Activated CD8-positive, alpha-beta T cell treated with anti-CD3 and anti-CD28 coated beads, Interleukin-2, amount 10 ng/mL, durations not matched to agents 7 days and 5 days (primary cell): ENCODE data around the gene RC3H2. TPM values are rescaled to one million over a fixed set of nuclear protein-coding genes. Genes with fewer than 3 reads are reported as not detected.
"Not testable (repeated sequence)": the region's sequence is repeated elsewhere in the genome, so short reads cannot be mapped to it uniquely, and the experiment has no call there.

Experiments used
- ATAC-seq: fragments of 150-1000 bp; cut with Tn5 transposase; one replicate; pipeline ENCODE4 v1.10.0; 2021; ENCODE audit warnings: moderate library complexity
- CTCF ChIA-PET: fragments of 350-600 bp; sonication (Branson Sonifier 250); formaldehyde crosslinking; loops from one replicate; lab custom pipeline; 2021; ENCODE audit warnings: antibody characterized with exemption; lab: Charles Lee
- POLR2A ChIA-PET: fragments of 350-600 bp; sonication (Branson Sonifier 250); formaldehyde crosslinking; loops from one replicate; lab custom pipeline; 2021; ENCODE audit warnings: antibody characterized with exemption; lab: Charles Lee
- DNase-seq: peaks from one replicate; pipeline ENCODE4 v3.0.0-alpha.2; 2020
- H3K27ac Mint-ChIP-seq: one replicate; pipeline ENCODE4 v1.8.0; 2021; ENCODE audit warnings: mild to moderate bottlenecking, mixed read lengths
- H3K27me3 Mint-ChIP-seq: one replicate; pipeline ENCODE4 v1.8.0; 2021; ENCODE audit warnings: low read depth, mixed read lengths
- H3K36me3 Mint-ChIP-seq: one replicate; pipeline ENCODE4 v1.8.0; 2021; ENCODE audit warnings: low read depth, mixed read lengths
- H3K4me1 Mint-ChIP-seq: one replicate; pipeline ENCODE4 v1.8.0; 2021; ENCODE audit warnings: low read depth, mixed read lengths
- H3K4me3 Mint-ChIP-seq: one replicate; pipeline ENCODE4 v1.8.0; 2021; ENCODE audit warnings: mild to moderate bottlenecking, mixed read lengths
- H3K9me3 Mint-ChIP-seq: one replicate; pipeline ENCODE4 v1.8.0; 2022; ENCODE audit warnings: mixed read lengths; ENCODE audit not compliant: insufficient read depth
- total RNA-seq, 2 experiments: library from RNA; stranded (reverse); gene quantifications; one replicate each; pipeline ENCODE4 v1.2.3, GENCODE V29; 2021

The RC3H2 gene
- total RNA-seq, 2 experiments from 2014 or later = 40.3 to 43.6 TPM

DNA sequence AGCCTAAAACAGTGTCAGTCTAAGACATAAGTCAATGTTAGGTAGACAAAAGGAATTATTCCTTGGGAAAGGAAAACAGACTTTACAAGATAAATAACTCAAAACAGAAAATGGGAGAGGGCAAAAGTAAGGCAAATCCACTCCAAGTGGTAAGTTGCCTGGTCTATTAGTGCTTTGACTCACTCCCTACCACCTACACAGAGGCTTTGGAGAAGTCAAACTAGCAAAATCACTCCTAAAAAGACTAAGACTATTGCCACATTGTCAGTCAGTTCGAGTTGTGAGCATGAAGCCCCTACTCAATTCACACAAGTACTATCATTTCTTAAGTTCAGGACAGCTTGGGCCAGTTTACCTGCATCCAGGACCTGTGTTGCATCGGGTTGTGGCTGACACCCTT is 13.2 kb upstream of the RC3H2 start:
- Mint-ChIP-seq H3K9me3 (no peaks in the 10 kb centered on the region), H3K4me1 (peaks cover 9% of the 10 kb centered on the region), H3K4me3 (no peak overlapping the region), H3K27ac (no peak overlapping the region), H3K27me3 (no peaks in the 10 kb centered on the region), H3K36me3 (peaks cover 20% of the 10 kb centered on the region)
- POLR2A ChIA-PET = no interaction called here
- CTCF ChIA-PET = no interaction called here
- DNase-seq (no peak), ATAC-seq (no peak)

DNA sequence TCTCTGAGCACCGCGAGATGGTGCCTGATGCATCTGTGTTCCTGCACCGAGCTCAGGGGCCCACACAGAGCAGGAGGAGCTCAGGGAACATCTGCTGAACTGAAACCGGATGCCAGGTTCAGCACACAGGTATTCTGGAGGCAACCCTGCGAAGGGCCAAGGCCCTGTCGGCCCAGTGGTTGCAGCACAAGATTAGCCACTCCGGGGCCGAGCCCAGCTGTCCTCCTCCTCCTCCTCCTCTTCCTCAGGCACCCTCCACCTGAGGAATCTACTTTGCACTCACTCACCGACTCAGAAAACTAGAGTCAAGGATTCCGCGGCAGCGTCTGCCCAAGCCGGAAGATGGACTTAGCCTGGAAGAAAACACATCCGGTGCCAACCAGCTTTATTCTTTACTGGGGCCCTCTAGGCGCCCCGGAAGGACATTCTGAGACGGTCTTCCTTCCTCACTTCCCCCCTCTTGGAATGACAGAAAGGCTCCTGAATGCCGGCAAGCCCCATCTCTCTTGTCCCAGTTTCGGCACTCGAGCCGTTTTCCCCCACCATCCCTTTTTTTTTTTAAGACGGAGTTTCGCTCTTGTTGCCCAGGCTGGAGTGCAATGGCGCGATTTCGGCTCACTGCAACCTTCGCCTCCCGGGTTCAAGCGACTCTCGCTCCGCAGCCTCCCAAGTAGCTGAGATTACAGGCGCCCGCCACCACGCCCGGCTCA is 8.0 kb upstream of the RC3H2 start, which contains the start of gene ZBTB6:
Gene ZBTB6 (minus strand): TSS at position 360 of the 710 bp plus-strand sequence. CDS start 1,251 bp downstream, outside the sequence.
- H3K9me3 Mint-ChIP-seq = no peaks in the 10 kb centered on the region
- DNase-seq (peak; percentile 81), ATAC-seq (peak; percentile 98)
- ChIA-PET CTCF (interaction anchor here (0.6 to 2.2 kb wide), 11 partner anchors 9 to 356 kb away, joined by 3 to 17 read pairs (median 6); partner anchors contain the start of genes RC3H2 and ZBTB26), POLR2A (interaction anchor here (0.5 to 3.8 kb wide), 14 partner anchors 8 to 426 kb away, joined by 3 to 46 read pairs (median 4); partner anchors contain the start of genes RABGAP1, RC3H2 and ZBTB26)
- peaks cover 37% of the 10 kb centered on the region for H3K36me3 Mint-ChIP-seq
- H3K4me1 Mint-ChIP-seq = peaks cover 31% of the 10 kb centered on the region
- H3K4me3 Mint-ChIP-seq = peak within 1 kb of the TSS; percentile 100
- peak within 1 kb of the TSS; percentile 100 for H3K27ac Mint-ChIP-seq
- H3K27me3 Mint-ChIP-seq = no peaks in the 10 kb centered on the region

DNA sequence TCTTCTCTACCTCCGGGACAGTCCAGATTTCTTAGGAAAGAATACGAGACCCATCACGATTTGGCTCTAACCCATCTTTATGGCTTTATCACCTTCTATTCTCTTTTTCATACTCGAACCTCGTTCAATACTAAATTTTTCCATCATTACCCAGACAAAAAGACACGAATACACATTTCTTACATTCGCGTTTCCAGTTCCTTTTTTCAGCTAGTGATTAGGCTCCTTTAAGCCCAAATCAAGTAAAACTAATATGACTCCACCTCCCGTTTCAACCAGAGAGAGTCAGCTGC is 7.5 kb upstream of the RC3H2 start:
- Mint-ChIP-seq H3K9me3 (no peaks in the 10 kb centered on the region), H3K36me3 (peaks cover 39% of the 10 kb centered on the region), H3K4me1 (peaks cover 31% of the 10 kb centered on the region), H3K4me3 (peak overlapping the region; percentile 100), H3K27ac (peak overlapping the region; percentile 100), H3K27me3 (no peaks in the 10 kb centered on the region)
- ATAC-seq = no peak
- DNase-seq = no peak
- ChIA-PET CTCF (interaction anchor here (0.9 to 2.2 kb wide), 10 partner anchors 9 to 103 kb away, joined by 3 to 17 read pairs (median 6); partner anchors contain the start of genes RC3H2 and ZBTB26), POLR2A (interaction anchor here (0.5 to 3.8 kb wide), 12 partner anchors 9 to 114 kb away, joined by 3 to 46 read pairs (median 4); partner anchors contain the start of genes RABGAP1, RC3H2 and ZBTB26)

DNA sequence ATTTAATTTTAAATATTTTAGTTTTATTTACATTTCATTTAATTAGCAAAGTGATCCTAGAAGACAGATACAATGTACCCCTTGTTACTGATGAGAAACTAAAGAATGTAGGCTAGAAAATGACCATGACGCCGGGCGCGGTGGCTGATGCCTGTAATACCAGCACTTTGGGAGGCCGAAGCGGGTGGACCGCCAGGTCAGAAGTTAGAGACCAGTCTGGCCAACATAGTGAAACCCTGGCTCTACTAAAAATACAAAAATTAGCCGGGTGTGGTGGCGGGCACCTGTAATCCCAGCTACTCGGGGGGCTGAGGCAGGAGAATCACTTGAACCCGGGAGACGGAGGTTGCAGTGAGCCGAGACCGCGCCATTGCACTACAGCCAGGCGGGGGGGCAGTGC is 963 bp upstream of the RC3H2 start:
- H3K27ac Mint-ChIP-seq, H3K27me3 Mint-ChIP-seq, H3K4me3 Mint-ChIP-seq, H3K9me3 Mint-ChIP-seq, ATAC-seq, DNase-seq, POLR2A ChIA-PET: not testable (repeated sequence)
- peaks cover 35% of the 10 kb centered on the region for H3K36me3 Mint-ChIP-seq
- peaks cover 20% of the 10 kb centered on the region for H3K4me1 Mint-ChIP-seq
- CTCF ChIA-PET = interaction anchor here (1.4 to 3.6 kb wide), 2 partner anchors 27 to 85 kb away, joined by 3 to 17 read pairs; no protein-coding TSS in a partner anchor

DNA sequence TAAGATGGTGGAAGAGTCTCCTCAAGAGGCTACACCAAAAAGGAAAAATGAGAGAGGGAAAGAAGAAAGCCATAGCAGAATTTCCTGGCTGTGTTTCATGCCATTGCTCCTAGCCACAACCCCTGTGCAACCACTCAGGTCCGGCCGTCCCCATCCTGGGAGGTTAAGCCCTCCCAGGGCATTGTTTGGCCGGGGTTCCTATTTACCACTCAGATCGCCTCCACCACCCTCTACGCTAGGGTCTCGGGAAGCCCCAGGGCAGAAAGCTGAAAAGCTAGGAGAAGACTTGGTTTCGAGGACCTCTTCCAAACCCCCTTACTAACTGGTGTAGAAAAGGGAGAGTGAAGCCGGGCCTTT is 715 bp downstream of the RC3H2 start:
- Mint-ChIP-seq H3K27ac (peak overlapping the region; percentile 92), H3K27me3 (no peaks in the 10 kb centered on the region), H3K9me3 (no peaks in the 10 kb centered on the region), H3K4me3 (peak overlapping the region; percentile 94), H3K36me3 (peaks cover 25% of the 10 kb centered on the region), H3K4me1 (peaks cover 26% of the 10 kb centered on the region)
- ATAC-seq = peak; percentile 14
- DNase-seq = peak; percentile 41
- POLR2A ChIA-PET = interaction anchor here (1.0 to 3.9 kb wide), 8 partner anchors 8 to 746 kb away, joined by 3 to 46 read pairs (median 8); partner anchors contain the start of genes PDCL, RABGAP1, ZBTB26 and ZBTB6
- CTCF ChIA-PET = interaction anchor here (0.9 to 3.6 kb wide), 9 partner anchors 9 to 445 kb away, joined by 3 to 17 read pairs (median 9); partner anchors contain the start of genes RABGAP1, ZBTB26 and ZBTB6

DNA sequence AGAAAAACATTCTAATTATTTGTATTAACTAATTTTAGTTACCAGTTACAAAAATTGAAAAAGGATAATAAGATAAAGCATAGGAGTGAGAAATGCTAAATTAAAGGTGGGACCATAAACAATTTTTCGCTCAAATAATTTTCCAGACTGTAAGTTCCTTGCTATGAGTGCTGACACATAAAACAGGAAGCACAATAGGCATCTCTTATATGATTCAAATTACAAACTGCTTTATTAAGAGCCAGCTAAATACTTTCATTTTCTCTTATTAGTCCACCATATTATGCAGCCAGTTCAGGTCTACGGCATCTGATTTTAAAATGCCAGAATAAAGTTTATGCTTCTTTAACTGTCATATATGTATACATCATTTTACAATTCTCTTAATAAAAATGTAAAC is 4.4 kb downstream of the RC3H2 start:
- ATAC-seq = no peak
- POLR2A ChIA-PET = interaction anchor here (1.1 kb wide), 1 partner anchor 12 kb away, joined by 4 read pairs; the partner anchor contains the start of gene ZBTB6
- Mint-ChIP-seq H3K9me3 (no peaks in the 10 kb centered on the region), H3K4me3 (peak overlapping the region; percentile 62), H3K27ac (peak overlapping the region; percentile 34), H3K4me1 (peaks cover 40% of the 10 kb centered on the region), H3K27me3 (no peaks in the 10 kb centered on the region), H3K36me3 (peaks cover 31% of the 10 kb centered on the region)
- DNase-seq = no peak
- CTCF ChIA-PET = interaction anchor here (1.4 to 2.3 kb wide), 2 partner anchors 65 to 88 kb away, joined by 3 to 13 read pairs; no protein-coding TSS in a partner anchor

DNA sequence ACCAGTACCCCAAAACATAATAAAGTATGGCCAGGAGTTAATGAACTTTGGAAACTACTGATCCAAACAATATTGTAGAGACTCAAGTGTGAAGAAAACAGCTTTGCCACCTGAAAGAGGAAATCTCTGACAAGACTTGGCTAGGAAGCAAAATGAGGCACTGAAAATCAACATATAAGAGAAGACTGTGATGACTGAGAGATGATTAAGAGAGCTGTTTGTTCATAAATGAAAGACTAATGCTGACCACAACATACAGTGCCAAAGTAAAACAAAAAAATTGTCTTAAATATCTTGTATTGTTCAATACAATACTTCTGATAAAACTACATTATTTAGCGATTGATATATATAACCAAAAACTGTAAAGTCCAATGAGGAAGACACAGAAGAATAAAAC is 7.2 kb downstream of the RC3H2 start:
- ChIA-PET CTCF (interaction anchor here (0.9 to 1.7 kb wide), 5 partner anchors 15 to 488 kb away, joined by 3 to 5 read pairs (median 3); no protein-coding TSS in a partner anchor), POLR2A (interaction anchor here (1.1 kb wide), 1 partner anchor 23 kb away, joined by 3 read pairs; no protein-coding TSS in a partner anchor)
- Mint-ChIP-seq H3K4me1 (peaks cover 35% of the 10 kb centered on the region), H3K27me3 (no peaks in the 10 kb centered on the region), H3K36me3 (peaks cover 36% of the 10 kb centered on the region), H3K27ac (peak overlapping the region; percentile 41), H3K9me3 (no peaks in the 10 kb centered on the region), H3K4me3 (no peak overlapping the region)
- ATAC-seq = no peak
- DNase-seq = no peak

DNA sequence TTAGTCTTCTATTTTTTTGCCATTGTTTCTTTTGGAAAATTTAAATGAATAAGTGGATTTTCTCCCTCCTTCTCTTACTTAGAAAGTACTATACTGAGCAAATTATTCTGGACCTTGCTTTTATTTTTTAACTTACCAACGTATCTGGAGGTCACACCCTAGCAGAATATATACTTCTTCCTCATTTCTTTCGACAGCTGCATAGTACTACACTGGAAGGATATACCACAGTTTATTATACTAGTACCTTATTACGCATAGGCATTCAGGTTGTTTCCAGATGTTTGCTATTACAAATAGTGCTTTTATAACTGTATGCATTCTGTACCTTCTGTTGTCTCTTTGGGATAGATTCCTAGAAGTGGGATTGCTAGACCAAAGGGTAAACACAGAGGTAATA is 16.7 kb downstream of the RC3H2 start:
- peaks cover 39% of the 10 kb centered on the region for H3K36me3 Mint-ChIP-seq
- no peak overlapping the region for H3K27ac Mint-ChIP-seq
- CTCF ChIA-PET = no interaction called here
- no peaks in the 10 kb centered on the region for H3K9me3 Mint-ChIP-seq
- ATAC-seq (no peak), DNase-seq (no peak)
- POLR2A ChIA-PET = no interaction called here
- H3K4me1 Mint-ChIP-seq = no peaks in the 10 kb centered on the region
- no peaks in the 10 kb centered on the region for H3K27me3 Mint-ChIP-seq
- no peak overlapping the region for H3K4me3 Mint-ChIP-seq

DNA sequence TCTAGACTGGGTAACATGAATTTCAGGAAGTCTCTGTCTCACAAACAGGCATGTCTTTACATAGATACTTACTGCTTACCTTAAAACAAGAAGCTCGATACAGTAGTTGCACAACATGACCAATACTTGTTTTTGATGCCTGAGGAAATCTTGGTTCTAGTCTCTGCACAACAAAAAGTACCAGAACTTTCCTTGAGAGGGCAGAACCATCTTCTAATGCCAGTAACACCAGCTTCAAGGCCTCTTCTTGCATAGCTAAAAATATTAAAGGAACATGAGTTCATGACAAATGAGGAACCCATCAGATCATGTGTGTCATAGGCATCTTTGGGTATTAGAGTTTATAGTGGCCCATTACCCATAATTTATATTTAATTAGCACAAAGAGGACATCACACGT is 22.0 kb downstream of the RC3H2 start:
- POLR2A ChIA-PET = interaction anchor here (1.0 kb wide), 1 partner anchor 57 kb away, joined by 3 read pairs; no protein-coding TSS in a partner anchor
- H3K4me1 Mint-ChIP-seq = no peaks in the 10 kb centered on the region
- H3K27ac Mint-ChIP-seq = peak overlapping the region; percentile 15
- H3K36me3 Mint-ChIP-seq = peaks cover 42% of the 10 kb centered on the region
- CTCF ChIA-PET = interaction anchor here (0.9 to 2.1 kb wide), 3 partner anchors 9 to 48 kb away, joined by 3 to 4 read pairs (median 4); no protein-coding TSS in a partner anchor
- H3K27me3 Mint-ChIP-seq = no peaks in the 10 kb centered on the region
- DNase-seq (no peak), ATAC-seq (no peak)
- H3K4me3 Mint-ChIP-seq = no peak overlapping the region
- H3K9me3 Mint-ChIP-seq = no peaks in the 10 kb centered on the region

DNA sequence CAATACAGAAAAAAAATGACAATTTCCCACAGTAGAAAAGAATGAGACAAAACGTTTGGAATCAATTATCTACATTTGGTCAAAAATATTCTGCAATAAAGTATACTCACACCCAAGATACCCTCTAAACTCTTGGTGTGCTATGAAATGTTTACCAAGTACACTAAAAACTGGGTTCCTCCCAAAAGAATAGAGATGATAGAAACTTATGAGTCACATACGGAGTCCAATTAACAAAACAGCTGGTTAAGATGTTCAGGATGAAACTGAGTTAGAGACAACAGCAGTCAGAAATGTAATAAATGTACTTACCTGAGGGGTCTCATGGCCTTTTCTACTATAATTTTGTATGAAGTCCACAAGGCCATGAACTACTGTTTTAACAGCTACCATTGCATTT is 25.7 kb downstream of the RC3H2 start:
- Mint-ChIP-seq H3K4me3 (no peak overlapping the region), H3K27ac (no peak overlapping the region), H3K36me3 (peaks cover 60% of the 10 kb centered on the region), H3K27me3 (no peaks in the 10 kb centered on the region), H3K4me1 (no peaks in the 10 kb centered on the region), H3K9me3 (no peaks in the 10 kb centered on the region)
- CTCF ChIA-PET = no interaction called here
- POLR2A ChIA-PET = no interaction called here
- ATAC-seq = no peak
- no peak for DNase-seq

DNA sequence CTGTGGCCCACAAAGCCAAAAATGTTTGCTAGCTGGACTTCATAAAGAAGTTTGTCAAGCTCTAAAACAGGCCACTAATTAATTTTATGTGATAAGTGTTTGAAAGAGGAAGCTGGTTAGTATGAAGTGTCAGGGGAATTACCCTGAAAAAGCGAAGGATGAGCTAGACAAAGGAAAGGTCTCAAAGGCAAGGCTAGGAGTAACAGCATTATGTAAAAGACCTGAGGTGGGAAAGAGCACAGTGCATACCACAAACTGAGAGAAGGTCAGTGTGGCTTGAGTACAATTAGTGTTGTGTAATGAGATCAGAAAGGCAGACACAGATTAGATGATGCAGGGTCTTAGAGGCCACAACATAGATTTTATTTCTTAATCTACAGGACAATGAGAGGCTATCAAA is 29.6 kb downstream of the RC3H2 start:
- ChIA-PET CTCF (interaction anchor here (1.5 kb wide), 1 partner anchor 13 kb away, joined by 4 read pairs; no protein-coding TSS in a partner anchor), POLR2A (interaction anchor here (1.0 kb wide), 1 partner anchor 22 kb away, joined by 3 read pairs; no protein-coding TSS in a partner anchor)
- DNase-seq (no peak), ATAC-seq (no peak)
- H3K27me3 Mint-ChIP-seq = no peaks in the 10 kb centered on the region
- no peak overlapping the region for H3K4me3 Mint-ChIP-seq
- peak overlapping the region; percentile 27 for H3K27ac Mint-ChIP-seq
- no peaks in the 10 kb centered on the region for H3K9me3 Mint-ChIP-seq
- no peaks in the 10 kb centered on the region for H3K4me1 Mint-ChIP-seq
- H3K36me3 Mint-ChIP-seq = peaks cover 58% of the 10 kb centered on the region
